Hematopoietic multipotent progenitor cell treated with erythropoietin and hydrocortisone succinate and interleukin-3 and kit ligand, for 8 days (in vitro differentiated cells): ENCODE measurements around the gene PCDH20.
"Not testable (repeated sequence)": the region's sequence is repeated elsewhere in the genome, so short reads cannot be mapped to it uniquely, and the experiment has no call there.

Experiments used
- DNase-seq: peaks from one replicate; pipeline ENCODE4 v3.0.0-alpha.2; 2015

PCDH20 gene

GRCh38 chr13:61415749-61416148 lies at the start of gene PCDH20:
PCDH20 (minus strand) TSS chr13:61415849; CDS start chr13:61415158, 691 bp downstream.
- no peak for DNase-seq

- DNase-seq: no peak
Measured at GRCh38 chr13:61463024-61463423, 47.4 kb upstream of the PCDH20 start.

- DNase-seq: no peak
Measured at GRCh38 chr13:61453121-61453520, 37.5 kb upstream of the PCDH20 start.

- DNase-seq: no peak
Measured at GRCh38 chr13:61432029-61432428, 16.4 kb upstream of the PCDH20 start.

- no peak for DNase-seq
Measured at GRCh38 chr13:61423915-61424314, 8.3 kb upstream of the PCDH20 start.

GRCh38 chr13:61417086-61417570 lies 1.5 kb upstream of the PCDH20 start:
- no peak for DNase-seq

- DNase-seq: no peak
Measured at GRCh38 chr13:61415058-61415721, 459 bp downstream of the PCDH20 start.

- DNase-seq: no peak
Measured at GRCh38 chr13:61414686-61415057, 977 bp downstream of the PCDH20 start.

- DNase-seq: no peak
Measured at GRCh38 chr13:61413572-61414535, 1.8 kb downstream of the PCDH20 start.

- DNase-seq: peak; percentile 20
Measured at GRCh38 chr13:61410669-61411297, 4.9 kb downstream of the PCDH20 start.

- no peak for DNase-seq
Measured at GRCh38 chr13:61410266-61410665, 5.4 kb downstream of the PCDH20 start.

GRCh38 chr13:61408571-61408970 lies 7.1 kb downstream of the PCDH20 start:
- no peak for DNase-seq

GRCh38 chr13:61406275-61406674 lies 9.4 kb downstream of the PCDH20 start:
- DNase-seq: no peak

- DNase-seq: no peak
Measured at GRCh38 chr13:61396121-61396520, 19.5 kb downstream of the PCDH20 start.

GRCh38 chr13:61391426-61391825 lies 24.2 kb downstream of the PCDH20 start:
- no peak for DNase-seq

- no peak for DNase-seq
Measured at GRCh38 chr13:61387694-61388093, 28.0 kb downstream of the PCDH20 start.

GRCh38 chr13:61383111-61383510 lies 32.5 kb downstream of the PCDH20 start:
- DNase-seq: no peak

- DNase-seq: no peak
Measured at GRCh38 chr13:61370520-61370919, 45.1 kb downstream of the PCDH20 start.

GRCh38 chr13:61364690-61365089 lies 51.0 kb downstream of the PCDH20 start:
- DNase-seq: not testable (repeated sequence)

- no peak for DNase-seq
Measured at GRCh38 chr13:61362522-61362921, 53.1 kb downstream of the PCDH20 start.
